Measurements from ENCODE around the gene CHD5. TPM values are rescaled to one million over a fixed set of nuclear protein-coding genes. Genes with fewer than 3 reads are reported as not detected.

The CHD5 gene
- total and polyA plus RNA-seq, 2 of the 4 experiments (the other 2 are of a cell fraction), result under 0.01 to 0.09 TPM

DNA sequence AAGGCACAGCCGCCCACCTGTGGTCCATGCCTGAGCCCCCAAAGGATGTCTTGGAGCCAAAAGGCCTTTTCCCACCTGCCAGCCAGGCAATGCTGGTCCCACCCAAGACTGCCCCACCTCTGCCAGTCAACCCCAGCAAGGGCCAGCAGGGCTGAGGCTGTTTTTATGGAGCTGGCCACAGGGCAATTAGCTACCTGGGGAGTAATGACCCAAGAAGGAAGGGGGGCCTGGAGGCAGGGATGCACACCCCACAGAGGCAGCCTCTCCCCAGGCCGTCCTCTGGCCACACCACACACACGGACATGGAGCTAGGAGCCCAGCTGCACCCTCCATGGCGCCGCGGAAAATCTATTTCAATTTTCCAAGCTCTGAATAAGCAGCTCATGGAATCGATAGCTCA is 27.2 kb downstream of the CHD5 start:
- H3K27me3 ChIP-seq (ENCODE audit: control insufficient read depth, insufficient read depth, low read length), result peaks cover 18% of the 10 kb centered on the region; the same call in 1 of the 2 replicates
- no peaks in the 10 kb centered on the region for H3K79me1 ChIP-seq (ENCODE audit: low read depth in 1 of 2, low read length in 2 of 2)
- no peak overlapping the region for H3K23ac ChIP-seq (ENCODE audit: low read depth, low read length)
- H2BK120ac ChIP-seq (ENCODE audit: low read depth, low read length), result no peak overlapping the region
- dilution Hi-C loops (cut with HindIII; ENCODE audit: low sequenced_read_pairs, unreplicated experiment), result no loop called here
- no peak overlapping the region for H3K14ac ChIP-seq (replicated peaks; ENCODE audit: low read depth, low read length)
- H4K5ac ChIP-seq (ENCODE audit: low read depth, low read length), result no peak overlapping the region
- no peak overlapping the region for H2BK20ac ChIP-seq (ENCODE audit: low read depth, low read length)
- H3K56ac ChIP-seq (ENCODE audit: extremely low read depth, insufficient read depth, low read length), result no peak overlapping the region
- CTCF ChIA-PET, result no interaction called here
- no peak for DNase-seq
- H2AK5ac ChIP-seq (ENCODE audit: low read depth, low read length), result no peak overlapping the region
- ATAC-seq (ENCODE audit: low read depth), result no peak
- H2AFZ ChIP-seq (replicated peaks; ENCODE audit: low read length, poor library complexity), result no peak overlapping the region
- intact Hi-C loops (cut with micrococcal nuclease), result no loop called here
- no peaks in the 10 kb centered on the region for H3K36me3 ChIP-seq (ENCODE audit: control insufficient read depth, insufficient read depth, low read length)
- no peaks in the 10 kb centered on the region for H3K9me3 ChIP-seq (ENCODE audit: control insufficient read depth, insufficient read depth, low read length)
- 0 out of 2 replicates have a peak, but pooled peaks cover 2% of the 10 kb centered on the region for H4K20me1 ChIP-seq (ENCODE audit: insufficient read depth, low read length)
- H2BK15ac ChIP-seq (ENCODE audit: low read depth, low read length), result no peak overlapping the region
- POLR2A ChIA-PET (ENCODE audit: unreplicated experiment), result no interaction called here
- H3K4me2 ChIP-seq (ENCODE audit: low read depth, low read length), result no peak overlapping the region
- in situ Hi-C loops (cut with MboI; ENCODE audit: low sequenced_read_pairs), result no loop called here
- no peak overlapping the region for H3K4ac ChIP-seq (ENCODE audit: low read depth, low read length)
- WGBS, 2 experiments (ENCODE audit: extremely low coverage in 2 of 2, insufficient read length in 1 of 2), result no CpG with 5 or more reads among the region's 7 CpGs
- H4K8ac ChIP-seq (ENCODE audit: low read depth in 2 of 2, low read length in 2 of 2), result no peak overlapping the region
- no peak overlapping the region for H3K9ac ChIP-seq (ENCODE audit: low read depth, low read length)
- no peak overlapping the region for H2BK5ac ChIP-seq (ENCODE audit: low read depth, low read length, poor library complexity, severe bottlenecking)
- no TSS peak for BruUV-seq (replicated peaks)
- no peak overlapping the region for H4K91ac ChIP-seq (ENCODE audit: insufficient read depth, low read depth, low read length)
- no peaks in the 10 kb centered on the region for H3K4me1 ChIP-seq (ENCODE audit: control insufficient read depth, insufficient read depth, low read length)
- no peak overlapping the region for H2AK9ac ChIP-seq (replicated peaks; ENCODE audit: low read depth, low read length, poor library complexity)
- no peak overlapping the region for H3K4me3 ChIP-seq (ENCODE audit: insufficient read depth, low read depth, low read length)
- no peak overlapping the region for H3K27ac ChIP-seq (ENCODE audit: insufficient read depth, low read length)
- H3K18ac ChIP-seq (ENCODE audit: low read depth, low read length), result no peak overlapping the region
- TF ChIP-seq, protein P1, sequence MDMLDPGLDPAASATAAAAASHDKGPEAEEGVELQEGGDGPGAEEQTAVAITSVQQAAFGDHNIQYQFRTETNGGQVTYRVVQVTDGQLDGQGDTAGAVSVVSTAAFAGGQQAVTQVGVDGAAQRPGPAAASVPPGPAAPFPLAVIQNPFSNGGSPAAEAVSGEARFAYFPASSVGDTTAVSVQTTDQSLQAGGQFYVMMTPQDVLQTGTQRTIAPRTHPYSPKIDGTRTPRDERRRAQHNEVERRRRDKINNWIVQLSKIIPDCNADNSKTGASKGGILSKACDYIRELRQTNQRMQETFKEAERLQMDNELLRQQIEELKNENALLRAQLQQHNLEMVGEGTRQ (IDR thresholded peaks at IDR 0.05; ENCODE audit: low read depth, low read length), result no peak
- TF ChIP-seq MXI1 (IDR thresholded peaks at IDR 0.05; ENCODE audit: borderline replicate concordance, low read depth, low read length) (no peak), BHLHE40 (IDR thresholded peaks at IDR 0.05; ENCODE audit: low read depth, low read length) (no peak), CHD1 (IDR thresholded peaks at IDR 0.05; ENCODE audit: low read depth, low read length) (no peak), NFE2L2 (IDR thresholded peaks at IDR 0.05; ENCODE audit: low read depth, low read length) (no peak), RAD21 (IDR thresholded peaks at IDR 0.05; ENCODE audit: low read length) (no peak), MAZ (IDR thresholded peaks at IDR 0.05; ENCODE audit: borderline replicate concordance, low read depth, low read length) (no peak), MAFK (IDR thresholded peaks at IDR 0.05; ENCODE audit: low read depth, low read length) (no peak), FOS (IDR thresholded peaks at IDR 0.05; ENCODE audit: low read depth, low read length) (no peak), POLR2A (IDR thresholded peaks at IDR 0.05; ENCODE audit: low read depth, low read length) (no peak), RCOR1 (IDR thresholded peaks at IDR 0.05; ENCODE audit: insufficient replicate concordance, low read length) (no peak), SMC3 (IDR thresholded peaks at IDR 0.05; ENCODE audit: low read depth, low read length) (no peak), CEBPB (IDR thresholded peaks at IDR 0.05; ENCODE audit: low read depth, low read length) (no peak), RFX5 (IDR thresholded peaks at IDR 0.05; ENCODE audit: low read depth, low read length) (no peak)
- TF ChIP-seq, protein P2, sequence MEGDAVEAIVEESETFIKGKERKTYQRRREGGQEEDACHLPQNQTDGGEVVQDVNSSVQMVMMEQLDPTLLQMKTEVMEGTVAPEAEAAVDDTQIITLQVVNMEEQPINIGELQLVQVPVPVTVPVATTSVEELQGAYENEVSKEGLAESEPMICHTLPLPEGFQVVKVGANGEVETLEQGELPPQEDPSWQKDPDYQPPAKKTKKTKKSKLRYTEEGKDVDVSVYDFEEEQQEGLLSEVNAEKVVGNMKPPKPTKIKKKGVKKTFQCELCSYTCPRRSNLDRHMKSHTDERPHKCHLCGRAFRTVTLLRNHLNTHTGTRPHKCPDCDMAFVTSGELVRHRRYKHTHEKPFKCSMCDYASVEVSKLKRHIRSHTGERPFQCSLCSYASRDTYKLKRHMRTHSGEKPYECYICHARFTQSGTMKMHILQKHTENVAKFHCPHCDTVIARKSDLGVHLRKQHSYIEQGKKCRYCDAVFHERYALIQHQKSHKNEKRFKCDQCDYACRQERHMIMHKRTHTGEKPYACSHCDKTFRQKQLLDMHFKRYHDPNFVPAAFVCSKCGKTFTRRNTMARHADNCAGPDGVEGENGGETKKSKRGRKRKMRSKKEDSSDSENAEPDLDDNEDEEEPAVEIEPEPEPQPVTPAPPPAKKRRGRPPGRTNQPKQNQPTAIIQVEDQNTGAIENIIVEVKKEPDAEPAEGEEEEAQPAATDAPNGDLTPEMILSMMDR (conservative IDR thresholded peaks at IDR 0.05; ENCODE audit: low read depth, low read length), result no peak
- TF ChIP-seq, protein P3, sequence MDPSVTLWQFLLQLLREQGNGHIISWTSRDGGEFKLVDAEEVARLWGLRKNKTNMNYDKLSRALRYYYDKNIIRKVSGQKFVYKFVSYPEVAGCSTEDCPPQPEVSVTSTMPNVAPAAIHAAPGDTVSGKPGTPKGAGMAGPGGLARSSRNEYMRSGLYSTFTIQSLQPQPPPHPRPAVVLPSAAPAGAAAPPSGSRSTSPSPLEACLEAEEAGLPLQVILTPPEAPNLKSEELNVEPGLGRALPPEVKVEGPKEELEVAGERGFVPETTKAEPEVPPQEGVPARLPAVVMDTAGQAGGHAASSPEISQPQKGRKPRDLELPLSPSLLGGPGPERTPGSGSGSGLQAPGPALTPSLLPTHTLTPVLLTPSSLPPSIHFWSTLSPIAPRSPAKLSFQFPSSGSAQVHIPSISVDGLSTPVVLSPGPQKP (IDR thresholded peaks at IDR 0.05; ENCODE audit: borderline replicate concordance, low read depth, low read length), result no peak
- no peaks in the 10 kb centered on the region for H3K9me1 ChIP-seq (ENCODE audit: insufficient read depth, low read length)

All from IMR-90 (cell line).